Measurements from ENCODE around the gene TMEM44.
"Not testable (repeated sequence)": the region's sequence is repeated elsewhere in the genome, so short reads cannot be mapped to it uniquely, and the experiment has no call there.

Gene TMEM44

DNA sequence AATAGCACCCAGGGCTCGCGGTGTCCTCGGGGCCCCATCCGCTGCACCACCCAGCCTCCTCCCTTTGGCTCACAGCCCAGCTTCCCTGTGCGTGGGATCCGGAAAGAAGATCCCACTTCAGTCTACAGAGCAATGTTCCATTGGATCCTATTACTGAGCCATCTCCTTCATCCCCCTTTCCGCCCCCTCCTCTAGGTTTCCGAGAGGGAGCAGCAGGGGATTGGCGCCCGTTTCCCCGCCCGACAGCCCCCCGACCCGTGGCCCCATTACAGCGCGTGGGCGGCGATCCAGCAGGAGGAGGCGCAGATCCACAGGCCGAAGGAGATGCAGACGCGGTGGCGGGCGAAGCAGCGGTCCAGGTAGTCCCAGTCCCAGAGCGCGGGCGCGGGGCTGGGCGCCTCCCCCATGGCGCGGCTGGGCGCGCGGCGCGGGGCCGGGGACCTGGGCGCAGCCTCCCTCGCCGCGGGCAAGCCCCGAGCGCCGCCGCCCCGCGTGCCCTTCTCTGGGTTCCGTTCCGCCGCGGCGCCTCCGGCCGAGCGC is 340 bp downstream of the TMEM44 start:
- Mint-ChIP-seq H3K36me3 (peaks cover 3% of the 10 kb centered on the region), H3K27me3 (peaks cover 15% of the 10 kb centered on the region), H3K27ac (no peak overlapping the region), H3K4me1 (peaks cover 19% of the 10 kb centered on the region), H3K9me3 (peaks cover 9% of the 10 kb centered on the region), H3K4me3 (peak overlapping the region; percentile 82)
- CTCF ChIA-PET, result interaction anchor here (0.6 to 2.1 kb wide), 6 partner anchors 10 to 1819 kb away, joined by 4 to 7 read pairs (median 6); partner anchors contain the start of gene LSG1
- DNase-seq, result no peak

DNA sequence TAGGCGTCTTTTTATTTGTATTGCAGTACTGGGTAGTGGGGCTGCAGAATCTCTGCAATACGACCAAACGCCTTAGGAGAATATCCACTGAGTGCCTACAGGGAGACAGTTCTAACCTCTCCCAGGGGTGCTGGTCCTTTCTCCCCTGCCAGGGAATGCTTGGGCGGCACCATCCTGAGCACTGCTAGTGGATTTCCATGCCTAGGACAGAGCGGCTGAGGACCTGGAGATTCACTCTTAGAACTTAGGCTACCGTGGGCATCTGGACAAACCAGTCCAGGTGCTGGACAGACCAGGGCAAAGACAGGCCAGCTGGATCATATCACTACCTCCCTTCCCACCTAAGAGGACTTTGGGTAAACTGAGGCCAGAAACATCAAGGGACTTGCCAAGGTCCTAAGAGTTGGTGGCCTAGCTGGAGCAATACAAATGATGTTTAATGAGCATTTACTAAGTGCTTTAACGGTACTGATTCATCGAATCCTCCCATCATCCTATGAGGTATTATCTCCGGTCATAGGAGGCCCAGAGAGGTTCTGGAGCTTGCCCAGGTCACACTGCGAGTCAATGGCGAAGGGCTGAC is 902 bp downstream of the TMEM44 start:
- Mint-ChIP-seq H3K36me3 (peaks cover 3% of the 10 kb centered on the region), H3K4me1 (peaks cover 19% of the 10 kb centered on the region), H3K27me3 (peaks cover 15% of the 10 kb centered on the region), H3K4me3 (peak overlapping the region; percentile 82), H3K9me3 (peaks cover 9% of the 10 kb centered on the region), H3K27ac (no peak overlapping the region)
- CTCF ChIA-PET, result interaction anchor here (0.6 kb wide), 1 partner anchor 1818 kb away, joined by 4 read pairs; no protein-coding TSS in a partner anchor
- no peak for DNase-seq

DNA sequence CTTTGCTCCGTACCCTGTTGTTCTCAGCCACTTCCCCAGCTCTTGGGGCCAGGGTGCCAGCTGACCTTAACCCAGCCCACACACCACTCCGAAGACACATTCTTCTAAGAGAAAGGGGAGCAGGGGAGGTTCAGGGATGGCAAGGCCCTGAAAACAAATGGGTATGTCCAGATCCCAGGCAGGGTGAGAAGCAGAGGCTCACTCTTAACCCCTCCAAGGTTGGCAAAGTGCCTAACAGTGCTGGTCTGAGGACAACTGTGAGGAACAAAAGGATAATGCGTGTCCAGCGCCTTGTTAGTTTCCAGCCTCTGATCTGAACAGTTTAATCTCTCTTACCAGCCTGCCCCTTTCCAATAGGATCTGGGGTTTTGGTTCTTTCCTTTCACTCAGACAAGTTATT is 1.5 kb downstream of the TMEM44 start:
- Mint-ChIP-seq H3K9me3 (peaks cover 9% of the 10 kb centered on the region), H3K4me1 (peaks cover 15% of the 10 kb centered on the region), H3K27me3 (peaks cover 15% of the 10 kb centered on the region), H3K36me3 (peaks cover 3% of the 10 kb centered on the region), H3K27ac (no peak overlapping the region), H3K4me3 (peak overlapping the region; percentile 82)
- CTCF ChIA-PET, result no interaction called here
- no peak for DNase-seq

DNA sequence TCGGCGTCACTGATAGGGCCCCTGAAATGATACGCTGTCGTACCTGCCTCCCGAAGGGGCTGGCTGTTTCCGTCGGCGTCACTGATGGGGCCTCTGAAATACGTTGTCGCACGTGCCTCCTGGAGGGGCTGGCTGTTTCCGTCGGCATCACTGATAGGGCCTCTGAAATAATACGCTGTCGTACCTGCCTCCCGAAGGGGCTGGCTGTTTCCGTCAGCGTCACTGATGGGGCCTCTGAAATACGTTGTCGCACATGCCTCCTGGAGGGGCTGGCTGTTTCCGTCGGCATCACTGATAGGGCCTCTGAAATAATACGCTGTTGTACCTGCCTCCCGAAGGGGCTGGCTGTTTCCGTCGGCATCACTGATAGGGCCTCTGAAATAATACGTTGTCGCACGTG is 2.5 kb downstream of the TMEM44 start:
- DNase-seq, CTCF ChIA-PET, H3K27ac Mint-ChIP-seq, H3K4me3 Mint-ChIP-seq, H3K9me3 Mint-ChIP-seq, H3K36me3 Mint-ChIP-seq: not testable (repeated sequence)
- Mint-ChIP-seq H3K27me3 (peaks cover 15% of the 10 kb centered on the region), H3K4me1 (peaks cover 15% of the 10 kb centered on the region)

DNA sequence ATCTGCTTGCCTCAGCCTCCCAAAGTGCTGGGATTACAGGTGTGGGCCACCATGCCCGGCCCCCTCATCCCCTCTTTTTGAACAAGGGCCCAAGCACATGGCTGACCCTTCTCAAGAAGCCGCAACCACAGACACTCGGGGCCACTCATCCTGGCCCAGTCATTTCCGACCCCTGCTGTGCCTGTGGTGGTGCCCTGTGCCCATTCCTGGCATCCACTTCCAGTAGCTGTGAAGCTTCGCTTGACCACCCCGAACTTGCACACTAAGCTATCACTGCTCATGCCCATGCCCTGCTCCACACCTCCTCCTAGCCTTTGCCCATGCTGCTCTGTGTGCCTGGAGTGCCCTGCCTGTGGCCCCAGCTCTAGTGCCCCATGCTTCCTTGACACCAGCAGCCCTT is 8.3 kb downstream of the TMEM44 start:
- Mint-ChIP-seq H3K27me3 (no peaks in the 10 kb centered on the region), H3K4me3 (no peak overlapping the region), H3K36me3 (peaks cover 2% of the 10 kb centered on the region), H3K4me1 (no peaks in the 10 kb centered on the region), H3K27ac (no peak overlapping the region), H3K9me3 (peaks cover 2% of the 10 kb centered on the region)
- DNase-seq, result no peak
- CTCF ChIA-PET, result interaction anchor here (1.5 kb wide), 1 partner anchor 9 kb away, joined by 6 read pairs; the partner anchor contains the start of gene TMEM44

DNA sequence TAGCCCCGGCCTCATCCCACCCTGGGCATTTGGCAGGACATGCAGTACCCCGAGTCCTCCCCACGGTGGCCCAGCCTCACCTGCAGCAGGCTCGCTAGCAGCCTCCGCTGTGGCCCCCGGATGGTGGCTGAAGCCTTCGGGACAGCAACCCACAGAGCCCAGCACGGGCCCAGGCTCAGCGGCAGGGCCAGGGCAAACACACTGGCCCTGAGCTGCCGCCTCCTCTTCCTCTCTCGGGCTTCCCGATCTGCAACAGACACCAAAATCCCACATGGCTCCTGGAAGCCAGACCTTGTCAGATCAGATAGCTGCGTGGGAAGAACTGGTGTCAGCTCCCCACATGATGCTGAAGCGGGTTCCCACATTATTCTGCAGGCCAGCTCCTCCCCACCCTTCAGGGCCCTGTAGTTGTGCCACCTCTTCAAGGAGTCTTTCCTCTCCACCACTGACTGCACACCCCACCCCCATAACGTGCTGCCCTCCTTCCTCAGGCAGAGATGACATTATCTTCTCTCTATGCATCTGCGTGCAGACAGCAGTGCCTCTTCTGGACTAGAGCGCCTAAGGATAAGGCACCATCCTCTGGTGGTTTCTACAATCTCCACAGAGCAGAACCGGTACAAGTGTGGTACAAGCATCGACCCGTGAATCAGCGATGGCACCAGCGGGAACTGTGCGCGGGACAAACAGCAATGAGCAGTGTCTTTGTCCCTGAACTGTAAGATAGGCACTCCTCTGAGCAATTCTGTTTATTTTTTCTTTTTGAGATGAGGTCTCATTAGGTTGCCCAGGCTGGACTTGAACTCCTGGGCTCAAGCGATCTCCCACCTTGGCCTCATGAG is 9.5 kb downstream of the TMEM44 start:
- Mint-ChIP-seq H3K27ac (no peak overlapping the region), H3K9me3 (no peaks in the 10 kb centered on the region), H3K4me3 (no peak overlapping the region), H3K4me1 (no peaks in the 10 kb centered on the region), H3K36me3 (no peaks in the 10 kb centered on the region), H3K27me3 (no peaks in the 10 kb centered on the region)
- CTCF ChIA-PET, result interaction anchor here (1.5 kb wide), 2 partner anchors 9 to 10 kb away, joined by 3 to 6 read pairs; partner anchors contain the start of gene TMEM44
- no peak for DNase-seq

DNA sequence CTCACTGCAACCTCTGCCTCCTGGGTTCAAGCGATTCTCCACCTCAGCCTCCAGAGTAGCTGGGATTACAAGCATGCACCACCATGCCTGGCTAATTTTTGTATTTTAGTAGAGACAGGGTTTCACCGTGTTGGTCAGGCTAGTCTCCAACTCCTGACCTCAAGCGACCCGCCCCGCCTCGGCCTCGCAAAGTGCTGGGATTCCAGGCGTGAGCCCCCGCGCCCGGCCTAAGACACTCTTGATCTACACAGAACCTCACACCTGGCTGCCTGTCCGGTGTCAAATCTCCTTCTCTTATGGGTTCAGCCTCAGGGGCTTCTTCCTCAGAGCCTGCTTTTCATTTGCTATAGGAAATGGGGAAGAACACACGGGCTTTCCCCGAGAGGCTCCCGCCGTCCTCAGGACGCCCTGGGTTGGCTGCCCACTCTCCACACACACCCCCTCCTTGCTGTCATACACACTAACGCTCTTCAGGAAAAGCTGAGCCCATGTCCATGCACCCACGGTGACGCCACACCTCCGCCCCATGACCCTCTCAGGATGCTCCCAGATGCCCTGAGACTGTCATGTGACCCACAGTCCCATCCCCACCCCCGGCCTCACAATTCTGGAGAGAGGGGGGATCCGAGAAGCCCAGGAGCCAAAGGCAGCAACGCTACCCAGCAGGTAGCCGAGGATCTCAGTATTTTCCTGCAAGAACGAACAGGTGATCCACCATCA is 10.4 kb downstream of the TMEM44 start:
- Mint-ChIP-seq H3K9me3 (no peaks in the 10 kb centered on the region), H3K27me3 (no peaks in the 10 kb centered on the region), H3K36me3 (no peaks in the 10 kb centered on the region), H3K4me1 (no peaks in the 10 kb centered on the region), H3K4me3 (no peak overlapping the region), H3K27ac (no peak overlapping the region)
- CTCF ChIA-PET, result interaction anchor here (1.5 kb wide), 1 partner anchor 8 kb away, joined by 3 read pairs; no protein-coding TSS in a partner anchor
- no peak for DNase-seq

DNA sequence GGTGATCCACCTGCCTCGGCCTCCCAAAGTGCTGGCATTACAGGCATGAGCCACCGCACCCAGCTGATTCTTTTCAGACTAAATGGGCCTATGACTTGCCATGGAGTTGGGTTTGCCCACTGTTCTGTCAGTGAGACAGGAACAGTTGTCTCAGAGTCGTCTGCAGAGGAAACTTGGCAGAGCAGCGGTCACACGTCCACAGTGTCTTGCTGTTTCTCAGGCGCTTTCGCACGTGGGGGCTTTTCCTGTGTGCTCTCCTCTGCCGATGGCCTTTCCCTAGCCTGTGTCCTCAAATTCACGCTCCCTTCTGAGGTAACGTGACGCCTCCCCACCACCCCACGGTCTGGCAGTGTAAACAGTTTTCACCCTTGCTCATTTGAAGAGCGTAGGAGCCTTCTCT is 11.3 kb downstream of the TMEM44 start:
- CTCF ChIA-PET, result no interaction called here
- no peaks in the 10 kb centered on the region for H3K36me3 Mint-ChIP-seq
- no peaks in the 10 kb centered on the region for H3K27me3 Mint-ChIP-seq
- no peaks in the 10 kb centered on the region for H3K4me1 Mint-ChIP-seq
- no peaks in the 10 kb centered on the region for H3K9me3 Mint-ChIP-seq
- no peak overlapping the region for H3K4me3 Mint-ChIP-seq
- no peak for DNase-seq
- peak overlapping the region; percentile 45 for H3K27ac Mint-ChIP-seq

DNA sequence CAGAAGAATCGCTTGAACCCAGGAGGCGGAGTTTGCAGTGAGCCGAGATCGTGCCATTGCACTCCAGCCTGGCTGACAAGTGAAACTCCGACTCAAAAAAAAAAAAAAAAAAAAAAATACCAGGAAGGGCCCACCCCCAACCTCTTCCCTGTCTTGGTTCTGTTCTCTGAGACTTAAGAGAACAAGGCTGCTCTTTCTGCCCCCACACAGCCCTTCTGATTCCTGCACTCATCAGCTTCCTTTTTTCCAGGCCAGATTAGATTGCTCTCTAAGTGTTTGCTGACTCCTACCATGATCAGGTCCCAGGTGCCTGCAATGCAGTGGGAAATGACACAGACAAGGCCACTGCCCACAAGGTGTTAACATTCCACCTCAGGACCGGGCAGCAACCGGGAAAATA is 13.0 kb downstream of the TMEM44 start:
- H3K27ac Mint-ChIP-seq, result no peak overlapping the region
- H3K36me3 Mint-ChIP-seq, result no peaks in the 10 kb centered on the region
- CTCF ChIA-PET, result no interaction called here
- H3K4me1 Mint-ChIP-seq, result no peaks in the 10 kb centered on the region
- no peak overlapping the region for H3K4me3 Mint-ChIP-seq
- DNase-seq, result no peak
- H3K27me3 Mint-ChIP-seq, result no peaks in the 10 kb centered on the region
- H3K9me3 Mint-ChIP-seq, result no peaks in the 10 kb centered on the region

DNA sequence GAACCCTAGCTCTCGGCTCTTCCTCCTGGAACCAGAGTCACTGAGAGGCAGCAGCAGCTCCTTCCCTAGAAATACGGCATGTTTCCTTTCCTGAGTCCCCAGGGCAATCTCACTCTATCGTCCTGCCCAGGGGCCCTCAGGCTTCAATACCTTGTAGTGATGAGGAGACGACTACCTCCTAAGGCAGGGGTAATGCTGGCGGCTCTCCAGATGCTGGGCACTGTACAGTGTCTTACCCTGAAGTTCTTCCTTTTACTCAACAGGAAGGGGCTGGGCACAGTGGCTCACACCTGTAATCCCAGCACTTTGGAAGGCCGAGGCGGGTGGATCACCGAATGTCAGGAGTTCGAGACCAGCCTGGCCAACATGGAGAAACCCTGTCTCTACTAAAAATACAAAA is 13.5 kb downstream of the TMEM44 start:
- Mint-ChIP-seq H3K36me3 (no peaks in the 10 kb centered on the region), H3K4me3 (no peak overlapping the region), H3K27ac (no peak overlapping the region), H3K4me1 (no peaks in the 10 kb centered on the region), H3K9me3 (no peaks in the 10 kb centered on the region), H3K27me3 (no peaks in the 10 kb centered on the region)
- no peak for DNase-seq
- CTCF ChIA-PET, result interaction anchor here (0.7 kb wide), 1 partner anchor 220 kb away, joined by 3 read pairs; no protein-coding TSS in a partner anchor

DNA sequence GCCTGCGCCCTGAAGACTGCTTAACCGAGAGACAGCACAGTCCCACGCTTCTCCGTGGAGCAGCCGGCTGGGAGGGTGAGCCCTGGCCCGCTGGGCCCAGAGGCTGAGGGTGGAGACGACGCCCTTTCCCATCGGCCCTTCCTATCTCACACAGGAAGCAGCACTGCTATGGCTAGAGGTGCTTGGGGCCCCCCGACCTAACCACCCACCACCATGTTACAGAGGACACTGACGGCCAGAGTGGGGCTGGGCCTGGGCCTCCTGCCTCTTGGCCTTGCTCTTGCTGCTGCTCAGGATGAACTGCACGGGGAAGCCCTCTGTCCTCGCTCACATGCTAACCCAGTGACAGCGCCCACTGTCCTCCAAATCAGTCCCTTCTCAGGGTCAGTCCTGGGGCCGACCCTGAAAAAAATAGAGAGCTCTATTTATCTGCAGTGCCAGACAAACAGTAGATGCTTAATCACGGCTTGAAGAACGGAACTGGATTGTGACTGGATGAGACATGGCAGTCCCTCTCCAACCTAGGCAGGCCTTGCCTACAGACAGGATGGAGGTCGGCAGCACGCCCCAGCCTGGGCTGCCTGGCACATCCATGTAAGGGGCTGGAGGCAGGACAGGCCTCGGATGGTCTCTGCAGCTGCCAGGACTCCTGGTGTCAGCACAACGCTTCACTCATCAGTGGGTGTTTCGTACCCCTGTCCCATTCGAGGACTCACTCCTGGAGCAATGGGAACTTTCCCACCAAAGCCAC is 14.2 kb downstream of the TMEM44 start:
- Mint-ChIP-seq H3K9me3 (no peaks in the 10 kb centered on the region), H3K36me3 (no peaks in the 10 kb centered on the region), H3K27me3 (no peaks in the 10 kb centered on the region), H3K27ac (no peak overlapping the region), H3K4me1 (no peaks in the 10 kb centered on the region), H3K4me3 (no peak overlapping the region)
- CTCF ChIA-PET, result interaction anchor here (0.7 kb wide), 1 partner anchor 219 kb away, joined by 3 read pairs; no protein-coding TSS in a partner anchor
- DNase-seq, result no peak

DNA sequence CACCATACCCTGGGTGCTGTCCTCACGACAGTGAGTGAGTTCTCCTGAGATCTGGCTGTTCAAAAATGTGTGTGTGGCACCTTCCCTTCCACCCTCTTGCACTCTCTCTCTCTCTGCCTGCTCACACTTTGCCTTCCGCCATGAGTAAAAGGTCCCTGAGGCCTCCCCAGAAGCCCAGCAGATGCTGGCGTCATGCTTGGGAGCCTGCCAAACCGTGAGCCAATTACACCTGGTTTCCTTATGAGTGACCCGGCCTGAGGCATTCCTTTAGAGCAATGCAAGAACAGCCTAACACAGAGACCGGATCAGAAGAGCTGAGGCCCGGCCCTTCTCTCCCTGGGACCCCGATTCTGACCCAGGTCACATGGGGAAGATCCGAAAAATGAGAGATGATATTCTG is 15.4 kb downstream of the TMEM44 start:
- H3K27me3 Mint-ChIP-seq, result no peaks in the 10 kb centered on the region
- H3K36me3 Mint-ChIP-seq, result no peaks in the 10 kb centered on the region
- H3K9me3 Mint-ChIP-seq, result no peaks in the 10 kb centered on the region
- no peak for DNase-seq
- CTCF ChIA-PET, result no interaction called here
- no peak overlapping the region for H3K27ac Mint-ChIP-seq
- no peaks in the 10 kb centered on the region for H3K4me1 Mint-ChIP-seq
- H3K4me3 Mint-ChIP-seq, result no peak overlapping the region

DNA sequence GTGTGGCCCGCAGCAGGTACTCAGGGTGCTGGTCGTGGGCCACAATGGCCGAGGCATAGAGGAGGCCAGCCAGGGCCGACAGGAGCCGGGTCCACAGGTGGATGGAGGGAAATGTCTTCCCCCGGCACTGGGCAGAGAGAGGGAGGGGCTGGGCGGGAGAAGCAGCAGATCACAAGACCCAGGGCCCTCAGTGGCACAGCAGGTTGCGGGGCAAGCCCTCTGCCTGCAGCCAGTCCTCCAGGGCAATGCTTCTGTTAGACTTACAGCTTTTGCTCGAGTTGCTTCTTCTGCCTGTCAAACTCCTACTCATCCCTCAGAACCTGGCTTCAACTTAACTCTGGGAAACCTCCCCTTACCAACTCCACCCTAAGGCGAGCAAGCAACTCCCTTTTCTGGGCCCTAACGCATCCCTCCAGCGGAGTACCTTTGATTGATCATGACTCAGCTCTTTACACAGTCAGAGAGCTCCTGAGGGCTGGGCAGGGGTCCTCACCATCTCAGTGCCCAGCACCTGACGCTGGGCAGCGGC is 16.0 kb downstream of the TMEM44 start:
- H3K4me3 Mint-ChIP-seq, result no peak overlapping the region
- H3K36me3 Mint-ChIP-seq, result no peaks in the 10 kb centered on the region
- H3K9me3 Mint-ChIP-seq, result no peaks in the 10 kb centered on the region
- DNase-seq, result no peak
- no peaks in the 10 kb centered on the region for H3K27me3 Mint-ChIP-seq
- CTCF ChIA-PET, result no interaction called here
- H3K27ac Mint-ChIP-seq, result no peak overlapping the region
- H3K4me1 Mint-ChIP-seq, result peaks cover 2% of the 10 kb centered on the region
